HFF-Myc (cell line): ENCODE results near the gene SOAT1.
"Not testable (repeated sequence)": the region's sequence is repeated elsewhere in the genome, so short reads cannot be mapped to it uniquely, and the experiment has no call there.

Source experiments
- DNase-seq: peaks from one replicate; pipeline ENCODE4 v3.0.0-alpha.2; 2011; ENCODE audit warnings: low read depth; ENCODE audit errors: extremely low read depth
- H3K4me3 ChIP-seq: replicated peaks from 2 replicates; pipeline ENCODE4 v1.5.1; 2011; ENCODE audit warnings: low read depth, mild to moderate bottlenecking, control low read depth, low read length
- CTCF ChIP-seq: IDR thresholded peaks from 2 replicates; pipeline ENCODE4 v1.5.1; 2012; ENCODE audit warnings: mild to moderate bottlenecking, low read depth, low read length, control low read depth; ENCODE audit errors: missing control alignments

The SOAT1 gene

GRCh38 chr1:179393721-179394120, 100.1 kb downstream of the SOAT1 start:
- H3K4me3 ChIP-seq: no peak overlapping the region
- no peak for TF ChIP-seq CTCF
- DNase-seq: no peak

- not testable (repeated sequence) for H3K4me3 ChIP-seq, DNase-seq
These were observed 105.8 kb downstream of the SOAT1 start for GRCh38 chr1:179399399-179399798.
